GM20000 (cell line): ENCODE measurements around the gene KNTC1.
"Not testable (repeated sequence)": the region's sequence is repeated elsewhere in the genome, so short reads cannot be mapped to it uniquely, and the experiment has no call there.

Source experiments
- DNase-seq: peaks from one replicate; pipeline ENCODE4 v3.0.0; 2012; ENCODE audit warnings: low spot score
- TF ChIP-seq, protein P1 (sequence below): IDR thresholded peaks from 2 replicates; pipeline ENCODE4 v1.5.1; 2012; ENCODE audit warnings: mild to moderate bottlenecking, control low read depth; ENCODE audit errors: extremely low read depth, missing control alignments

Gene KNTC1

DNA sequence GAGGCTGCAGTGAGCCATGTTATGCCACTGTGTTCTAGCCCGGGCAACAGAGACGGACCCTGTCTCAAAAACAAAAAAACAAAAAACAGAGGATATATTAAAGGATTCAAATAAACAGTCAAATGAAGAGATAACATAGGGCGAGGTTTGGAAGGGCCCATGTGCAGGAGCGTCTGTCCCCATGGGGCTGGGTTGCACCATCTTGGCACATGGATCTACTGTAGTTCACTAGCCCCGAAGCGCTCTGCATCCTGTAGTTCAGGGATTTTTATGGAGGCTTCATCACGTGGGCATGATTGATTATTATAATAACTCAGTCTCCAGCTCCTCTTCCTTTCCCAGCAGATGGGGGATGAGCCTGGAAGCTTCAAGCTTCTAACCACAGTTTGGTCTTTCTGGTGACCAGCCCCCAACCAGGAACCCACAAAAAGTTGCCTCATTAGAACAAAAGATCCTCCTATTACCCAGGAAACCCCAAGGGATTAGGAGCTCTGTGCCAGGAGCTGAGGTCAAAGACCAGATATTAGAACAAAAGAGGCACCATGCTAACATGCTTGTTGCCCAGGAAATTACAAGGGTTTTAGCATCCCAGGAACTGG is 116.3 kb downstream of the KNTC1 start:
- DNase-seq, result no peak
- TF ChIP-seq, protein P1, sequence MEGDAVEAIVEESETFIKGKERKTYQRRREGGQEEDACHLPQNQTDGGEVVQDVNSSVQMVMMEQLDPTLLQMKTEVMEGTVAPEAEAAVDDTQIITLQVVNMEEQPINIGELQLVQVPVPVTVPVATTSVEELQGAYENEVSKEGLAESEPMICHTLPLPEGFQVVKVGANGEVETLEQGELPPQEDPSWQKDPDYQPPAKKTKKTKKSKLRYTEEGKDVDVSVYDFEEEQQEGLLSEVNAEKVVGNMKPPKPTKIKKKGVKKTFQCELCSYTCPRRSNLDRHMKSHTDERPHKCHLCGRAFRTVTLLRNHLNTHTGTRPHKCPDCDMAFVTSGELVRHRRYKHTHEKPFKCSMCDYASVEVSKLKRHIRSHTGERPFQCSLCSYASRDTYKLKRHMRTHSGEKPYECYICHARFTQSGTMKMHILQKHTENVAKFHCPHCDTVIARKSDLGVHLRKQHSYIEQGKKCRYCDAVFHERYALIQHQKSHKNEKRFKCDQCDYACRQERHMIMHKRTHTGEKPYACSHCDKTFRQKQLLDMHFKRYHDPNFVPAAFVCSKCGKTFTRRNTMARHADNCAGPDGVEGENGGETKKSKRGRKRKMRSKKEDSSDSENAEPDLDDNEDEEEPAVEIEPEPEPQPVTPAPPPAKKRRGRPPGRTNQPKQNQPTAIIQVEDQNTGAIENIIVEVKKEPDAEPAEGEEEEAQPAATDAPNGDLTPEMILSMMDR, result no peak

DNA sequence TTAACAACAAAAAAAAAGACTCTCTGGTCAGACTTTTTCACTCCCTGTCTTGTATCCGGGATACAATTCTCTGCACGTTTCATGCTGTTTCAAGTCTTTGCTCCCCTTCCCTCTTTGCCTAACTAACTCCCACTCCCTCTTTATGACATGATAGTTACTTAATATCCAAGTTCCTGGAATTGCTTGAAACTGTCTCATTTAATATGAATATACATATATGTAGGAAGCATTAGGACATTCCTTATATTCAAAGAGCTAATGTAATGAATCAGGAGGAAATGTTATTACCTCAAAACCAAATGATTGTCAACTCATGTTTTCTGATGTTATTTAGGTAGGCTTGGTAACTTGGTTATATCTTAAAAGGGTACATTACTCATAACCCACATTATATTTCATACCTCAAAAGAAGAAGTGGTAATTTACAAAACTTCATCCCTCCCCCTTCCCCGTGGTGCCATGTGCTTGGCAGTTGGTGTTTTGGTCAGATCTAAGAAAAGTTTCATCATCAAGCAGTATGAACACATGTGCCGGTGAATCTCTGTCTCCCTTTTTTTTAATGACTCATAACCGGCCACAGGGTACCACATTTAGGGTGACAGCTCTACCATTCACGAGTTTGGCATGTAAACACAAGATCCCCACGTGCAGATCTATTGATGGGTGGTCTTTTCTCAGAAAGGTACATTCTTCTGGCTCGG is 119.6 kb downstream of the KNTC1 start:
- TF ChIP-seq, protein P1, result no peak
- DNase-seq, result peak; percentile 51

DNA sequence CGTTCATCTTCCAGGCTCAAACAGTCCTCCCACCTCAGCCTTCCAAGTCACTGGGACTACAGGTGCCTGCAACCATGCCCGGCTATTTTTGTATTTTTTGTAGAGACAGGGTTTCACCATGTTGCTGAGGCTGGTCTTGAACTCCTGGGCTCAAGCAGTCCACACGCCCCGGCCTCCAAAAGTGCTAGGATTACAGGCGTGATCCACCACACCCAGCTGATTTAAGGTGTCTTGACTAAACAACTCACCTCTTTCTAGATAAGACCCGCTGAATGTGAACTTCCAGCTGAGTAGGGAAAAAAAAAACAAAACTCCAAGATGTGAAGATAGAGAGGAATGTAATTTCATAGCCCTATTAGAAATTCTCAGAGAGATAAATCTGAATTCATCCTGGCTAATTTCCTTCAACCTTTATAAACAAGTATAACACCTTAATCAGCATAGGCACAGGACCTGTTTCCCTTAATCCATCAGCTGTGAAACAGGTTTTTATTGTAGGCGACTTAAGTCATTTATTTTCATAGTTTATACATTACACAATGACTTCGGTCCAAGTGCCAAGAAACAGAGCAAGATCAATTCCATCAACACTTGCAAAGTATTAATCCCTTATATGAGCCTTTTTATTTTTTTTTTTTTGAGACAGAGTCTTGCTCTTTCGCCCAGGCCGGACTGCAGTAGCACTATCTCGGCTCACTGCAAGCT is 124.6 kb downstream of the KNTC1 start:
- TF ChIP-seq, protein P1, result no peak
- DNase-seq, result no peak

DNA sequence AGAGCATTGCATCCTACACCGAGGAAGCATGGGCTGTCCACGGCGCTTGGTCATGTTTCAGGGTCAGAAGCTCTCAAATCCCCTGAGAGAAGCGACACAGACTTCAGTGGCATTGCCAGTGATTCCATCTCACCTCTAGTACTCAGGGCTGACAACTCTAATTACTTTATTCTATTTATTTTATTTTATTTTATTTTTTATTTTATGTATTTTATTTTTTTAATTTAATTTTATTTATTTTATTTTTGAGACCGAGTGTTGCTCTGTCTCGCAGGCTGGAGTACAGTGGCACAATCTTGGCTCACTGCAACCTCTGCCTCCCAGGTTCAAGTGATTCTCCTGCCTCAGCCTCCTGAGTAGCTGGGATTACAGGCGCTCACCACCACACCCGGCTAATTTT is 126.2 kb downstream of the KNTC1 start:
- not testable (repeated sequence) for DNase-seq

DNA sequence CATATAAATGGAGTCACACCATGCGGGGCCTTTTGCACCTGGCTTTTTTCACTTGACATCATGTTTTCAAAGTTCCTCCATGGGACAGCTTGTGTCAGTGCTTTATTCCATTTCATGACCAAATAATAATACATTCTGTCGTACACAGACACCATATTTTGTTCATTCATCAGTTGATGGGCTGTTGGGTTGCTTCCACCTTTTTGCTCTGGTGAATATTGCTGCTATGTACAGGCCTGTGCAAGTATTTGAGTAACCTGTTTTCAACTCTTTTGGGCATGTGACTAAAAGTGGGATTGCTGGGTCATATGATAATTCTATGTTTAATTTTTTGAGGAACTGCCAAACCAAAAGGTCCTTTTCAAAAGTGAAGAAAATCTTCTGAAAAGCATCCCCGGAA is 129.2 kb downstream of the KNTC1 start:
- no peak for DNase-seq
- TF ChIP-seq, protein P1, result no peak

DNA sequence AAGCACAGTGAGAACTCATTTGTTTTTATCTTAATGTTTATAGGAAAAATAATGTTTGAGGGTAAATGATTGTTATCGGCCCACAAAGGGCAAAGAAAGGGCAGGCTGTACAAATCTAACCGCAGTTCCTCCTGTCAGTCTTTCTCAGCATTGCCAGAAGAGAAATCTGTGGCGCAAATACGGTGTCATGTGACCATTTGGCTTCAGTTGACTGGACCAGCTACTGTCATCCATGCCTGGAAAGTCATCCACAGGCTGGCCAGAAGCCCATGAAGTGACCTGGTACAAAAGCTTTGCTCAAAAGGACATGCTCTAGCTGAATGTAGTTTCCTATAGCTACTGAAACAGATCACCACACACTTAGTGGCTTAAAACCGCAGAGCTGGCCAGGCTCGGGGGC is 132.5 kb downstream of the KNTC1 start:
- no peak for DNase-seq
- TF ChIP-seq, protein P1, result no peak

DNA sequence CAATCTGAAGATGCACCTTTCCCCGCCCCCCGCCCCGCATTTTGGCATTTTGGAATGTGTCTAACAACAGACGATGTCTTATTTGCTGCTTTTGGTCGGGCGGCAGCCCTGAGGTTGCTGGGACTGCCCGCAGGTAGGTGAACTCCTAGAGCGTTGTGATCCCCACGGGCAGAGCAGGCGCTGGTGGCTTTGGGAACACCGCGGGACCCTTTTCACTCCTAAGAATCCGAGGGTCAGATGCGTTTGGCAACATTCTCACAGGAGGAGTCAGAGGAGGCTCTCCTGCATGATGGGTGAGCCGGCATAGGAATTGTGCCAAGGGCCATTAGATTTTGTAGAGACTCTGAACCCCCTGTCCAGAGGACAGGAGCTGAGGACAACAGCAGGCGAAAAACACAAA is 134.2 kb downstream of the KNTC1 start:
- no peak for DNase-seq
- TF ChIP-seq, protein P1, result no peak
